ENCODE results near the gene PACRG.

DNA sequence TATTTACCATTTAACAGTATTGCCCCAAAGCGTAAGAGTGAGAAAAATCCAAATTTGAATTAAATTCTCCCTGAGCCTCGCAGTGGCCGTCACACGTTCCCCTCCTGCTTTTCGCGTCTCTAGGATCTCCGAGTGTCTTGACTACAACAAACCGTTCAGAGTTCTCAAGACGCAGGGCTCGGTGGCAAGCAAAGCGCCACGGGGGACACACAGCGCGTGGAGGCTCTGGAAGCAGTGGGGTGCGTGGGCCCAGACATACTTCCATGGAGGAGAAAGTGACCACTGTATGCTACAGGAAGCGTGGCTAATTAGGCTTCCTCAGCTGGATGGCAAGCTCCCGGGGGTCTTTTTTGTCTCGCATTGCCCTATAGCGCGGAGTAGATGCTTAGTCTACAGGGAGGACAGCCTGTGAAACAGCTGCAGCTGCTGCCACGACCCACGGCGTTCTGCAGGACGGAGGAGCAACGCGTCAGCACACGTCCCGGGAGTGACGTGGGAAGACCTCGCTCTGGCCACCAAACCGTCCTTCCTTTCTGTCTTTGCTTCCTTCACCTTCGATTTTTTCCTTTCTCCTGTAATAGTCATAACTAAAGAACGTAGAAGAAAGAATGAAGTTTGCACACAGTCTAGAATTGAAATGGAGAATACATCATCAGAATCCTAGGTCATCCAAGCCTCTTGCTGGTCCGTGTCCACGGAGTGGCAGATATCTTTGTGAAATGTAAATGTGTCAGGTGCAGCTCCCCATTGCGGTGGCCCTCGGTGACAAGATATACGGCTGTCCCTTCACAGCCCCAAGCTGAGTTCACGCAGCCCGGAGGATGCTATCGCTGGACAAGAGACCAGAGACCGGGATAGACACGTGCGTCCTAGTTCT lies 582.6 kb downstream of the PACRG start:
- TF ChIP-seq, protein P1, sequence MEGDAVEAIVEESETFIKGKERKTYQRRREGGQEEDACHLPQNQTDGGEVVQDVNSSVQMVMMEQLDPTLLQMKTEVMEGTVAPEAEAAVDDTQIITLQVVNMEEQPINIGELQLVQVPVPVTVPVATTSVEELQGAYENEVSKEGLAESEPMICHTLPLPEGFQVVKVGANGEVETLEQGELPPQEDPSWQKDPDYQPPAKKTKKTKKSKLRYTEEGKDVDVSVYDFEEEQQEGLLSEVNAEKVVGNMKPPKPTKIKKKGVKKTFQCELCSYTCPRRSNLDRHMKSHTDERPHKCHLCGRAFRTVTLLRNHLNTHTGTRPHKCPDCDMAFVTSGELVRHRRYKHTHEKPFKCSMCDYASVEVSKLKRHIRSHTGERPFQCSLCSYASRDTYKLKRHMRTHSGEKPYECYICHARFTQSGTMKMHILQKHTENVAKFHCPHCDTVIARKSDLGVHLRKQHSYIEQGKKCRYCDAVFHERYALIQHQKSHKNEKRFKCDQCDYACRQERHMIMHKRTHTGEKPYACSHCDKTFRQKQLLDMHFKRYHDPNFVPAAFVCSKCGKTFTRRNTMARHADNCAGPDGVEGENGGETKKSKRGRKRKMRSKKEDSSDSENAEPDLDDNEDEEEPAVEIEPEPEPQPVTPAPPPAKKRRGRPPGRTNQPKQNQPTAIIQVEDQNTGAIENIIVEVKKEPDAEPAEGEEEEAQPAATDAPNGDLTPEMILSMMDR (IDR thresholded peaks at IDR 0.05; ENCODE audit: low read depth, low read length): no peak
- TF ChIP-seq MYC (IDR thresholded peaks at IDR 0.05; ENCODE audit: low read depth, low read length): no peak
- TF ChIP-seq POLR2A (IDR thresholded peaks at IDR 0.05; ENCODE audit: extremely low read depth, insufficient read length): no peak
- TF ChIP-seq, protein P2, sequence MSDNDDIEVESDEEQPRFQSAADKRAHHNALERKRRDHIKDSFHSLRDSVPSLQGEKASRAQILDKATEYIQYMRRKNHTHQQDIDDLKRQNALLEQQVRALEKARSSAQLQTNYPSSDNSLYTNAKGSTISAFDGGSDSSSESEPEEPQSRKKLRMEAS (IDR thresholded peaks at IDR 0.05; ENCODE audit: low read depth, low read length): no peak

Data from NB4 (cell line).